OCI-LY7 (cell line): Measurements from ENCODE around the gene CTNNA3. TPM values are rescaled to one million over a fixed set of nuclear protein-coding genes. Genes with fewer than 3 reads are reported as not detected.

Experiments
- BruUV-seq: library from RNA; stranded (reverse); fragments of 400-500 nt; replicated peaks from 2 replicates; lab custom pipeline; 2021; lab: Mats Ljungman, UMichigan
- CTCF ChIA-PET: fragments of 300-600 bp; sonication (Branson Sonifier 250); formaldehyde crosslinking; loops from one replicate; lab custom pipeline; 2022; ENCODE audit warnings: antibody characterized with exemption; ENCODE audit not compliant: unreplicated experiment; lab: Charles Lee
- POLR2A ChIA-PET: fragments of 300-600 bp; sonication (Branson Sonifier 250); formaldehyde crosslinking; loops from one replicate; lab custom pipeline; 2022; ENCODE audit warnings: antibody characterized with exemption; lab: Charles Lee
- DNase-seq: peaks from one replicate; pipeline ENCODE4 v3.0.0-alpha.2; 2015; ENCODE audit warnings: low spot score
- H2AFZ ChIP-seq: fragments of 200-600 bp; sonication (generic), shearing (Covaris generic); 2 replicates; pipeline ENCODE4 v1.6.1; 2014; ENCODE audit warnings: mild to moderate bottlenecking, antibody characterized with exemption, low read length, moderate library complexity
- H3K27ac ChIP-seq: fragments of 200-600 bp; sonication (generic); 2 replicates; pipeline ENCODE4 v1.5.1; 2014; ENCODE audit warnings: mixed run types, low read depth, mild to moderate bottlenecking, moderate library complexity, low read length, inconsistent platforms; ENCODE audit not compliant: poor library complexity, severe bottlenecking
- H3K36me3 ChIP-seq: fragments of 200-600 bp; sonication (generic); 2 replicates; pipeline ENCODE4 v1.6.1; 2014; ENCODE audit warnings: mild to moderate bottlenecking, antibody characterized with exemption, low read length, moderate library complexity, mixed read lengths; ENCODE audit not compliant: insufficient read depth
- H3K4me1 ChIP-seq: fragments of 200-600 bp; sonication (generic); 2 replicates; pipeline ENCODE4 v1.5.1; 2014; ENCODE audit warnings: mild to moderate bottlenecking, low read length; ENCODE audit not compliant: insufficient read depth, poor library complexity, severe bottlenecking
- H3K4me2 ChIP-seq: fragments of 200-600 bp; sonication (generic); 2 replicates; pipeline ENCODE4 v1.6.1; 2014; ENCODE audit warnings: mild to moderate bottlenecking, low read length
- H3K4me3 ChIP-seq: fragments of 200-600 bp; sonication (generic); 2 replicates; pipeline ENCODE4 v1.5.1; 2014; ENCODE audit warnings: mild to moderate bottlenecking, low read depth, low read length; ENCODE audit not compliant: poor library complexity, severe bottlenecking
- H3K79me2 ChIP-seq: fragments of 200-600 bp; sonication (generic); 2 replicates; pipeline ENCODE4 v1.6.1; 2016; ENCODE audit warnings: low read depth, mild to moderate bottlenecking, low read length, moderate library complexity, mixed read lengths; ENCODE audit not compliant: insufficient read depth
- H3K9me2 ChIP-seq: fragments of 200-600 bp; sonication (generic); 2 replicates; pipeline ENCODE4 v1.6.1; 2016; ENCODE audit warnings: mild to moderate bottlenecking, low read length, mixed read lengths; ENCODE audit not compliant: insufficient read depth
- H3K9me3 ChIP-seq: fragments of 200-600 bp; sonication (generic); 2 replicates; pipeline ENCODE4 v1.6.1; 2014; ENCODE audit warnings: mild to moderate bottlenecking, mixed run types, low read length, mixed read lengths
- H4K20me1 ChIP-seq: fragments of 200-600 bp; sonication (generic); 2 replicates; pipeline ENCODE4 v1.6.1; 2014; ENCODE audit warnings: mild to moderate bottlenecking, antibody characterized with exemption, low read length, moderate library complexity, mixed read lengths; ENCODE audit not compliant: insufficient read depth
- EZH2phosphoT487 ChIP-seq: fragments of 200-600 bp; sonication (generic); IDR thresholded peaks from 2 replicates; pipeline ENCODE4 v1.6.1; 2018; ENCODE audit warnings: low read depth, borderline replicate concordance, mild to moderate bottlenecking, mixed run types, antibody characterized with exemption, low read length, moderate library complexity, mixed read lengths
- intact Hi-C: fragments of 100-400 bp; cut with micrococcal nuclease; formaldehyde crosslinking; loops from one replicate; pipeline ENCODE4 v1.10.0; 2022; ENCODE audit not compliant: unreplicated experiment
- total RNA-seq, 2 experiments: library from RNA; depleted of rRNA in 1 of 2; stranded (reverse); fragments of >200 nt in 1 of 2; shearing (Covaris generic) in 1 of 2; gene quantifications; 2 replicates each; pipeline ENCODE4 v1.2.3, GENCODE V29; 2014 to 2022
- TF ChIP-seq, protein P1 (sequence below): fragments of 200-600 bp; sonication (generic); conservative IDR thresholded peaks from 2 replicates; pipeline ENCODE4 v1.5.1; 2014; ENCODE audit warnings: mild to moderate bottlenecking, antibody characterized with exemption, low read length, moderate library complexity, mixed read lengths

The CTNNA3 gene
- total RNA-seq, 2 experiments from 2014 or later: not detected

DNA sequence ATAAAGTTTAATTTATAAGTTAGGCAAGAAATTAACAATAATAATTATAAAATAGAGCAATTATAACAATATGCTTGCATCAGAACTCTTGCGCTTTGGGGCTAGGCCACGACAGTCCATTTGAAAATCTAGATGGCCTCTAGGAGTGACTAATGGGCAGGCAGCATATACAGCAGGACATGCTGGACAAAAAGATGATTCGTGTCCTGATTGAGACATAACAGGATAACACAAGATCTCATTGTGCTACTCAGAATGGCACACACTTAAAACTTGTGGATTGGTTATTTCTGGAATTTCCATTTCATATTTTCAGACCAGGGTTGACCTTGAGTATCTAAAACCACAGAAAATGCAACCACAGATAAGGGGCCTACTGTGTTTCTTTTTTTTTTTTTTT lies 27.5 kb downstream of the CTNNA3 start:
- H4K20me1 ChIP-seq: no peaks in the 10 kb centered on the region
- no peaks in the 10 kb centered on the region for H3K9me2 ChIP-seq
- no peak for DNase-seq
- H3K4me1 ChIP-seq: no peaks in the 10 kb centered on the region
- no peak overlapping the region for H3K4me2 ChIP-seq
- H3K27ac ChIP-seq: no peak overlapping the region
- POLR2A ChIA-PET: no interaction called here
- BruUV-seq: no TSS peak
- no peaks in the 10 kb centered on the region for H3K9me3 ChIP-seq
- H3K4me3 ChIP-seq: no peak overlapping the region
- H3K79me2 ChIP-seq: no peaks in the 10 kb centered on the region
- no peak overlapping the region for H2AFZ ChIP-seq
- CTCF ChIA-PET: no interaction called here
- TF ChIP-seq, protein P1, sequence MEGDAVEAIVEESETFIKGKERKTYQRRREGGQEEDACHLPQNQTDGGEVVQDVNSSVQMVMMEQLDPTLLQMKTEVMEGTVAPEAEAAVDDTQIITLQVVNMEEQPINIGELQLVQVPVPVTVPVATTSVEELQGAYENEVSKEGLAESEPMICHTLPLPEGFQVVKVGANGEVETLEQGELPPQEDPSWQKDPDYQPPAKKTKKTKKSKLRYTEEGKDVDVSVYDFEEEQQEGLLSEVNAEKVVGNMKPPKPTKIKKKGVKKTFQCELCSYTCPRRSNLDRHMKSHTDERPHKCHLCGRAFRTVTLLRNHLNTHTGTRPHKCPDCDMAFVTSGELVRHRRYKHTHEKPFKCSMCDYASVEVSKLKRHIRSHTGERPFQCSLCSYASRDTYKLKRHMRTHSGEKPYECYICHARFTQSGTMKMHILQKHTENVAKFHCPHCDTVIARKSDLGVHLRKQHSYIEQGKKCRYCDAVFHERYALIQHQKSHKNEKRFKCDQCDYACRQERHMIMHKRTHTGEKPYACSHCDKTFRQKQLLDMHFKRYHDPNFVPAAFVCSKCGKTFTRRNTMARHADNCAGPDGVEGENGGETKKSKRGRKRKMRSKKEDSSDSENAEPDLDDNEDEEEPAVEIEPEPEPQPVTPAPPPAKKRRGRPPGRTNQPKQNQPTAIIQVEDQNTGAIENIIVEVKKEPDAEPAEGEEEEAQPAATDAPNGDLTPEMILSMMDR: no peak
- no peak for TF ChIP-seq EZH2phosphoT487
- intact Hi-C loops: no loop called here
- H3K36me3 ChIP-seq: no peaks in the 10 kb centered on the region

DNA sequence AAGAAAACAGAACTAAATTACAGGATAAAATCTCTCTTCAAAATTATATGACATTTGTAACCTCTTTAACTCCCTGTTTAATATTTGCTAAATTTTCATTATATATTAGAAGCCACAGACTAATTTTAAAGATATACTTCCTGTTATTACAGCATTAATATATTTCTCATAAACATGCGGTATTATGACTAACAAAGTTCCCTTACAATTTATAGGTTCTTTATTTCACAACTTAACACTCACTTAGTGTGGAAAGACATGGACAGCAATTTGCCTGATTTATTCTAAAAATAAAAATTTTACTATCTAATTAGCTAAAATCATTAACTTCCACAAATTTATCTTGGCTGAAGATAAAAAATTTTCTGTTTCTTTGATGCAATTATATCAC lies 29.0 kb downstream of the CTNNA3 start:
- H3K79me2 ChIP-seq: no peaks in the 10 kb centered on the region
- POLR2A ChIA-PET: interaction anchor here (1.0 to 1.4 kb wide), 4 partner anchors 30 to 113 kb away, joined by 3 to 4 read pairs (median 4); no protein-coding TSS in a partner anchor
- H2AFZ ChIP-seq: no peak overlapping the region; the same call in 1 of the 2 replicates
- CTCF ChIA-PET: interaction anchor here (0.7 to 1.5 kb wide), 2 partner anchors 31 to 113 kb away, joined by 3 to 5 read pairs; no protein-coding TSS in a partner anchor
- no peak overlapping the region for H3K4me3 ChIP-seq
- no peaks in the 10 kb centered on the region for H3K9me3 ChIP-seq
- no peaks in the 10 kb centered on the region for H3K36me3 ChIP-seq
- no peak overlapping the region for H3K27ac ChIP-seq
- H4K20me1 ChIP-seq: no peaks in the 10 kb centered on the region
- no peak for TF ChIP-seq EZH2phosphoT487
- TF ChIP-seq, protein P1: no peak
- no peak for DNase-seq
- BruUV-seq: no TSS peak
- no peak overlapping the region for H3K4me2 ChIP-seq
- H3K4me1 ChIP-seq: no peaks in the 10 kb centered on the region
- H3K9me2 ChIP-seq: no peaks in the 10 kb centered on the region
- intact Hi-C loops: no loop called here

DNA sequence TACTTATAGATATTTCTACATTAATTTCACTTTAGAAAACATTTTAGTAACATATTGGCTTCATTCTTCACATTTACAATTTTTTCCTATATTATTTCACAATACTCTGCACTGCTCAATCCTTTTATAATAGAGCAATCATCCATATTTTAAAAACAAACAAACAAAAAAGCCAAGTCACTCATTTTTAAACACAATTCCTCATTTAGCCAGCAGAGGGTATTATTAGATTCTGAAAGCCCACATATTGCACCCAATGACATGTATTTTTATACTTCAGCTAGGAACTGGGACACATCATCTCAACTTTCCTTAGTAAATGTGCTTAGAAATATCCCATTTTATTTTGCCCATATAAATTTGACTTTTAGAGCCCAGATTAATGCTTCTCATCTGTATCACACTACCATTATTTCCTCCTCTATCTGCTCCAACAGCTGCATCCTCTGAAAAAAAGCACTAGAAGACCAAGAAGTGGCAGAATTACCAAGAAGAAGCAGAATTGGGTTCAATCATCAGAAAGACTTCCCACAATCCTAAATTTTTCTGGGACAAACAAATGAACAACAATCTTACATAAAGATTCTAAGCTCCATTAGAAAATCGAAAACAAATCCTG lies 29.5 kb downstream of the CTNNA3 start:
- ChIA-PET CTCF (interaction anchor here (0.7 to 1.5 kb wide), 2 partner anchors 31 to 113 kb away, joined by 3 to 5 read pairs; no protein-coding TSS in a partner anchor), POLR2A (interaction anchor here (1.0 to 1.4 kb wide), 4 partner anchors 31 to 114 kb away, joined by 3 to 4 read pairs (median 4); no protein-coding TSS in a partner anchor)
- no peak for TF ChIP-seq EZH2phosphoT487
- TF ChIP-seq, protein P1: peak; percentile 84
- Histone ChIP-seq H3K4me3 (no peak overlapping the region), H2AFZ (peak overlapping the region; percentile 16; the same call in 1 of the 2 replicates), H4K20me1 (no peaks in the 10 kb centered on the region), H3K36me3 (no peaks in the 10 kb centered on the region), H3K79me2 (no peaks in the 10 kb centered on the region), H3K4me2 (no peak overlapping the region), H3K9me3 (no peaks in the 10 kb centered on the region), H3K4me1 (no peaks in the 10 kb centered on the region), H3K27ac (no peak overlapping the region), H3K9me2 (no peaks in the 10 kb centered on the region)
- no TSS peak for BruUV-seq
- peak; percentile 50 for DNase-seq
- intact Hi-C loops: loop anchor here (1.0 kb wide), 1 partner anchor 114 kb away; no protein-coding TSS in a partner anchor
